HepG2 (cell line): ENCODE results near the gene TAF1B. TPM values are rescaled to one million over a fixed set of nuclear protein-coding genes. Genes with fewer than 3 reads are reported as not detected.

Experiments used
- ATAC-seq: fragments of 200-7000 bp; cut with Tn5 transposase; 3 replicates; pipeline ENCODE4 v1.9.1; 2020; ENCODE audit warnings: mild to moderate bottlenecking, moderate library complexity
- BruUV-seq: library from RNA; stranded (reverse); fragments of 400-500 nt; replicated peaks from 2 replicates; lab custom pipeline; 2021; lab: Mats Ljungman, UMichigan
- CTCF ChIA-PET: fragments of 300-600 bp; formaldehyde crosslinking; extraction: SDS; loops from one replicate; lab custom pipeline; 2021; ENCODE audit warnings: low total read pairs, inconsistent platforms, low intra/inter-chr PET ratio; lab: Yijun Ruan, JAX
- POLR2A ChIA-PET: fragments of 350-600 bp; sonication (Branson Sonifier 250); formaldehyde crosslinking; loops from one replicate; lab custom pipeline; 2020; ENCODE audit warnings: antibody characterized with exemption, inconsistent platforms; lab: Yijun Ruan, JAX
- DNase-seq: peaks from one replicate; pipeline ENCODE4 v3.0.0-alpha.2; 2015; ENCODE audit warnings: low spot score
- FAIRE-seq: peaks from 3 replicates; lab custom pipeline; 2011; peaks lifted over from hg19 to GRCh38; lab: Jason Lieb, UNC
- H2AFZ ChIP-seq: one replicate; pipeline ENCODE4 v1.6.1; 2011; ENCODE audit warnings: low read length, inconsistent platforms
- H3K27ac ChIP-seq: fragments of 300-600 bp; 3 replicates; pipeline ENCODE4 v1.8.0; 2011; ENCODE audit warnings: mixed run types, mild to moderate bottlenecking, mixed read lengths, low read length, inconsistent platforms; ENCODE audit not compliant: insufficient read depth; ENCODE audit errors: extremely low read length
- H3K27me3 ChIP-seq, 2 experiments: fragments of 200-600 bp in 1 of 2; 2 replicates in 1 of 2; 3 replicates in 1 of 2; pipeline versions ENCODE4 v1.6.0 to v1.8.0; 2011; ENCODE audit warnings: low read length in 2 of 2, mild to moderate bottlenecking in 2 of 2, moderate library complexity in 2 of 2, inconsistent platforms in 1 of 2; ENCODE audit not compliant: insufficient read depth in 2 of 2, control insufficient read depth in 1 of 2
- H3K36me3 ChIP-seq, 2 experiments: fragments of 200-600 bp in 1 of 2; replicated peaks in 1 of 2; 2 replicates in 1 of 2; 3 replicates in 1 of 2; pipeline versions ENCODE4 v1.5.1 to v1.8.0; 2011; ENCODE audit warnings: low read length in 2 of 2, inconsistent platforms in 1 of 2; ENCODE audit not compliant: insufficient read depth in 2 of 2, control insufficient read depth in 1 of 2
- H3K4me1 ChIP-seq: 2 replicates; pipeline ENCODE4 v1.5.1; 2012; ENCODE audit warnings: low read length, inconsistent platforms; ENCODE audit not compliant: insufficient read depth
- H3K4me2 ChIP-seq: 2 replicates; pipeline ENCODE4 v1.6.0; 2011; ENCODE audit warnings: low read depth, low read length, inconsistent platforms
- H3K4me3 ChIP-seq, 3 experiments: fragments of 200-600 bp in 1 of 3; sonication (generic), shearing (Covaris generic) in 1 of 3; replicated peaks in 1 of 3; 2 replicates each; pipeline ENCODE4 v1.5.1; 2011 to 2016; ENCODE audit warnings: low read length in 3 of 3, inconsistent platforms in 2 of 3, low read depth in 2 of 3, mild to moderate bottlenecking in 2 of 3, control low read depth in 1 of 3, mixed read lengths in 1 of 3; ENCODE audit not compliant: insufficient read depth in 1 of 3
- H3K79me2 ChIP-seq: one replicate; pipeline ENCODE4 v1.6.1; 2011; ENCODE audit warnings: low read length, inconsistent platforms; ENCODE audit not compliant: insufficient read depth
- H3K9ac ChIP-seq: 2 replicates; pipeline ENCODE4 v1.6.0; 2011; ENCODE audit warnings: mild to moderate bottlenecking, low read depth, low read length, inconsistent platforms; ENCODE audit not compliant: insufficient read depth
- H3K9me3 ChIP-seq: 2 replicates; pipeline ENCODE4 v1.5.1; 2012; ENCODE audit warnings: mild to moderate bottlenecking, low read length
- H4K20me1 ChIP-seq: 2 replicates; pipeline ENCODE4 v1.6.0; 2011; ENCODE audit warnings: inconsistent platforms, mild to moderate bottlenecking, low read length, moderate library complexity; ENCODE audit not compliant: insufficient read depth
- CENPX ChIP-seq: sonication (generic); formaldehyde crosslinking; IDR thresholded peaks from 2 replicates; pipeline ENCODE4 v1.9.0; 2021; ENCODE audit warnings: mild to moderate bottlenecking, missing genetic modification reagents, moderate library complexity
- MED1 ChIP-seq: sonication (generic); formaldehyde crosslinking; IDR thresholded peaks from 2 replicates; pipeline ENCODE4 v1.4.0; 2020; ENCODE audit warnings: missing genetic modification reagents
- MTF1 ChIP-seq: sonication (generic); formaldehyde crosslinking; IDR thresholded peaks from 2 replicates; pipeline ENCODE4 v1.5.0; 2020; ENCODE audit warnings: missing genetic modification reagents
- NRL ChIP-seq: sonication (generic); formaldehyde crosslinking; IDR thresholded peaks from 2 replicates; pipeline ENCODE4 v1.5.0; 2020; ENCODE audit warnings: missing genetic modification reagents, mild to moderate bottlenecking, moderate library complexity, borderline replicate concordance
- POGK ChIP-seq: sonication (generic); formaldehyde crosslinking; conservative IDR thresholded peaks from 2 replicates; pipeline ENCODE4 v1.8.0; 2022; ENCODE audit warnings: mild to moderate bottlenecking, moderate library complexity, missing genetic modification reagents
- RXRB ChIP-seq: IDR thresholded peaks from 2 replicates; pipeline ENCODE4 v1.6.1; 2016; ENCODE audit warnings: borderline replicate concordance, missing genetic modification reagents, missing compliant biosample characterization
- THYN1 ChIP-seq: sonication (generic); formaldehyde crosslinking; IDR thresholded peaks from 2 replicates; pipeline ENCODE4 v1.8.1; 2023; ENCODE audit warnings: low read depth, mild to moderate bottlenecking, moderate library complexity, missing genetic modification reagents, borderline replicate concordance
- ZNF512B ChIP-seq: sonication (generic); formaldehyde crosslinking; IDR thresholded peaks from 2 replicates; pipeline ENCODE4 v1.5.1; 2020; ENCODE audit warnings: missing genetic modification reagents, mild to moderate bottlenecking, borderline replicate concordance
- ZNF629 ChIP-seq: sonication (generic); formaldehyde crosslinking; conservative IDR thresholded peaks from 2 replicates; pipeline ENCODE4 v1.5.0; 2020; ENCODE audit warnings: missing genetic modification reagents
- ZNF672 ChIP-seq: sonication (generic); formaldehyde crosslinking; IDR thresholded peaks from 2 replicates; pipeline ENCODE4 v1.8.1; 2022; ENCODE audit warnings: missing genetic modification reagents
- ZNF782 ChIP-seq: sonication (generic); formaldehyde crosslinking; IDR thresholded peaks from 2 replicates; pipeline ENCODE4 v1.4.0; 2020; ENCODE audit warnings: missing genetic modification reagents, mild to moderate bottlenecking, borderline replicate concordance
- ZNF841 ChIP-seq: sonication (generic); formaldehyde crosslinking; IDR thresholded peaks from 2 replicates; pipeline ENCODE4 v1.8.1; 2023; ENCODE audit warnings: missing genetic modification reagents, borderline replicate concordance
- WGBS: methylation state at CpG from one replicate; pipeline ENCODE4 v1.1.6; 2017; ENCODE audit warnings: low lambda C conversion rate; 5-methylcytosine and 5-hydroxymethylcytosine counted together
- in situ Hi-C: cut with HindIII; loops from 2 replicates; pipeline ENCODE4 v1.10.0; 2017; ENCODE audit warnings: low pct_unique_long_range_greater_than_20kb; ENCODE audit not compliant: extremely low pct_ligation_motif_present
- intact Hi-C: fragments of 100-400 bp; cut with micrococcal nuclease; formaldehyde crosslinking; loops from one replicate; pipeline ENCODE4 v1.10.0; 2022; ENCODE audit not compliant: unreplicated experiment
- polyA plus RNA-seq, 8 experiments: library from polyadenylated mRNA; depleted of rRNA in 3 of 8; stranded (reverse) in 7 of 8; unstranded in 1 of 8; fragments of >200 nt; fragmentation: Illumina TruSeq in 4 of 8; extraction: Trizol in 4 of 8; gene quantifications; 2 replicates each; pipeline versions ENCODE4 v1.2.1 to v1.2.3, GENCODE V29; 2011 to 2016; ENCODE audit warnings: low read depth in 4 of 8, missing spikeins in 1 of 8, mixed read lengths in 1 of 8; ENCODE audit not compliant: insufficient read depth in 1 of 8
- total RNA-seq, 5 experiments: library from RNA; depleted of rRNA; stranded (reverse); fragments of >200 nt; fragmentation: Illumina TruSeq; extraction: Trizol; gene quantifications; 2 replicates each; pipeline ENCODE4 v1.2.3, GENCODE V29; 2016; ENCODE audit warnings: low read depth in 1 of 5

Gene TAF1B
- total and polyA plus RNA-seq, 2 of the 13 experiments (the other 11 are each of a cell fraction or from before 2014, with no cell fraction given): 13.3 to 27.7 TPM

- Histone ChIP-seq H3K4me3 (no peak overlapping the region), H3K79me2 (no peaks in the 10 kb centered on the region), H3K4me1 (peaks cover 9% of the 10 kb centered on the region), H3K36me3 (no peaks in the 10 kb centered on the region), H3K9ac (no peak overlapping the region), H3K4me2 (no peak overlapping the region), H3K27ac (no peak overlapping the region), H3K27me3 (peaks cover 6 to 7% of the 10 kb centered on the region in 2 experiments; a peak in 4 of 5 replicates), H3K9me3 (no peaks in the 10 kb centered on the region), H4K20me1 (no peaks in the 10 kb centered on the region), H2AFZ (no peak overlapping the region)
- 52% methylated on average over 3 of the region's 3 CpGs for WGBS
- BruUV-seq: no TSS peak
- POLR2A ChIA-PET: no interaction called here
- no peak for FAIRE-seq
- ATAC-seq: no peak
- CTCF ChIA-PET: no interaction called here
- intact Hi-C loops: no loop called here
- in situ Hi-C loops: no loop called here
- DNase-seq: no peak
- TF ChIP-seq ZNF629 (CRISPR knock-in tag) (peak; percentile 31; the same call in 1 of the 2 replicates), THYN1 (CRISPR knock-in tag) (no peak)
Observed at GRCh38 chr2:9836074-9836473, 7.2 kb upstream of the TAF1B start.

- 44% methylated on average over 3 of the region's 3 CpGs for WGBS
- TF ChIP-seq CENPX: no peak
- no peak for TF ChIP-seq ZNF672 (CRISPR knock-in tag)
- TF ChIP-seq ZNF841 (CRISPR knock-in tag): no peak
- no peak for TF ChIP-seq RXRB (CRISPR knock-in tag)
- TF ChIP-seq POGK (CRISPR knock-in tag): no peak
- no peak for TF ChIP-seq MED1 (CRISPR knock-in tag)
- no peak for TF ChIP-seq ZNF512B (CRISPR knock-in tag)
- no peak for TF ChIP-seq NRL
- no peak for TF ChIP-seq MTF1 (CRISPR knock-in tag)
- TF ChIP-seq ZNF782 (CRISPR knock-in tag): no peak
Observed at GRCh38 chr2:9836517-9836916, 6.8 kb upstream of the TAF1B start.

More at GRCh38 chr2:9836517-9836916, 6.8 kb upstream of the TAF1B start:
- intact Hi-C loops (no loop called here), in situ Hi-C loops (no loop called here)
- peaks cover 3 to 6% of the 10 kb centered on the region in 2 experiments; a peak in 4 of 5 replicates for H3K27me3 ChIP-seq
- no peak overlapping the region for H3K9ac ChIP-seq
- H3K9me3 ChIP-seq: no peaks in the 10 kb centered on the region
- no peak overlapping the region for H2AFZ ChIP-seq
- H3K4me2 ChIP-seq: 0 out of 2 replicates have a peak overlapping the region, but pooled peaks have one; percentile 5
- BruUV-seq: no TSS peak
- no peaks in the 10 kb centered on the region for H4K20me1 ChIP-seq
- ChIA-PET CTCF (no interaction called here), POLR2A (interaction anchor here (0.9 kb wide), 1 partner anchor 53 kb away, joined by 4 read pairs; no protein-coding TSS in a partner anchor)
- no peak for FAIRE-seq
- ATAC-seq: peak; percentile 42; the same call in 2 of the 3 replicates
- no peak overlapping the region for H3K4me3 ChIP-seq
- H3K36me3 ChIP-seq: no peaks in the 10 kb centered on the region
- H3K27ac ChIP-seq: no peak overlapping the region
- peaks cover 9% of the 10 kb centered on the region for H3K4me1 ChIP-seq
- DNase-seq: no peak
- H3K79me2 ChIP-seq: no peaks in the 10 kb centered on the region
